CD4-positive, alpha-beta T cell (primary cell): ENCODE results near the gene L1CAM. TPM values are rescaled to one million over a fixed set of nuclear protein-coding genes. Genes with fewer than 3 reads are reported as not detected.

Experiments
- ATAC-seq: fragments of 200-7000 bp; cut with Tn5 transposase; one replicate; pipeline ENCODE4 v1.10.0; 2022; ENCODE audit warnings: mild to moderate bottlenecking; ENCODE audit not compliant: poor library complexity
- CTCF ChIA-PET: fragments of 350-600 bp; sonication (Branson Sonifier 250); formaldehyde crosslinking; loops from one replicate; lab custom pipeline; 2021; ENCODE audit warnings: antibody characterized with exemption, inconsistent platforms; lab: Charles Lee
- POLR2A ChIA-PET: fragments of 350-600 bp; sonication (Branson Sonifier 250); formaldehyde crosslinking; loops from one replicate; lab custom pipeline; 2021; ENCODE audit warnings: antibody characterized with exemption, inconsistent platforms; lab: Charles Lee
- DNase-seq, 14 experiments: peaks; one replicate each; pipeline ENCODE4 v3.0.0-alpha.2; 2013 to 2020; ENCODE audit warnings: mixed read lengths in 2 of 14
- H3K27ac ChIP-seq, 2 donors: one replicate each; pipeline versions ENCODE4 v1.5.1 to v1.7.0; 2013; ENCODE audit warnings: low read length in 2 of 2, low read depth in 1 of 2, mild to moderate bottlenecking in 1 of 2
- H3K27me3 ChIP-seq, 2 experiments: 1 replicate in 1 of 2; 2 replicates in 1 of 2; pipeline versions ENCODE4 v1.6.1 to v1.7.0; 2013; ENCODE audit warnings: low read length in 2 of 2, control low read depth in 1 of 2, mild to moderate bottlenecking in 1 of 2, moderate library complexity in 1 of 2; ENCODE audit not compliant: insufficient read depth in 2 of 2, control insufficient read depth in 1 of 2
- H3K36me3 ChIP-seq: one replicate; pipeline ENCODE4 v1.6.1; 2013; ENCODE audit warnings: low read length, control low read depth; ENCODE audit not compliant: insufficient read depth
- H3K4me1 ChIP-seq: one replicate; pipeline ENCODE4 v1.6.1; 2013; ENCODE audit warnings: low read length, control low read depth; ENCODE audit not compliant: insufficient read depth
- H3K4me3 ChIP-seq: one replicate; pipeline ENCODE4 v1.5.1; 2013; ENCODE audit warnings: mild to moderate bottlenecking, low read length, moderate library complexity
- H3K9me3 ChIP-seq, 2 experiments: 1 replicate in 1 of 2; 2 replicates in 1 of 2; pipeline versions ENCODE4 v1.6.1 to v1.7.0; 2013; ENCODE audit warnings: low read length in 2 of 2, mild to moderate bottlenecking in 2 of 2, control low read depth in 1 of 2, moderate library complexity in 1 of 2; ENCODE audit not compliant: control insufficient read depth in 1 of 2, insufficient read depth in 1 of 2
- H3K27ac Mint-ChIP-seq: one replicate; pipeline ENCODE4 v1.8.0; 2020; ENCODE audit warnings: mixed read lengths
- H3K27me3 Mint-ChIP-seq: one replicate; pipeline ENCODE4 v1.8.0; 2021; ENCODE audit warnings: mixed read lengths
- H3K36me3 Mint-ChIP-seq: one replicate; pipeline ENCODE4 v1.8.0; 2021; ENCODE audit warnings: low read depth, mixed read lengths
- H3K4me1 Mint-ChIP-seq: one replicate; pipeline ENCODE4 v1.8.0; 2021; ENCODE audit warnings: low read depth, mixed read lengths
- H3K4me3 Mint-ChIP-seq: one replicate; pipeline ENCODE4 v1.8.0; 2020; ENCODE audit warnings: mild to moderate bottlenecking, mixed read lengths
- H3K9me3 Mint-ChIP-seq: one replicate; pipeline ENCODE4 v1.8.0; 2020; ENCODE audit warnings: mixed read lengths
- intact Hi-C, 2 experiments: fragments of 100-400 bp; cut with DNase I in 1 of 2; cut with micrococcal nuclease in 1 of 2; formaldehyde crosslinking; loops; one replicate each; pipeline versions ENCODE4 v1.15.1 to v1.9.0; 2023 to 2025; cut with DNase I, micrococcal nuclease
- total RNA-seq, 174 experiments: library from RNA in 2 of 174; stranded (reverse) in 2 of 174; gene quantifications; one replicate each; pipeline ENCODE4 v1.2.3 and lab custom pipeline; 2021 to 2026
- TF ChIP-seq, protein P1 (sequence below): fragments of 200-600 bp; IDR thresholded peaks from one replicate; pipeline ENCODE4 v1.8.0; 2022; ENCODE audit warnings: antibody characterized with exemption, mild to moderate bottlenecking

L1CAM gene
- total RNA-seq, 2 experiments from 2014 or later, result 0.89 to 1.2 TPM

- ChIA-PET POLR2A (interaction anchor here (1.4 to 7.2 kb wide), 6 partner anchors 11 to 129 kb away, joined by 5 to 196 read pairs (median 9); partner anchors contain the start of genes IDH3G, NAA10, RENBP and SSR4), CTCF (interaction anchor here (1.0 to 8.3 kb wide), 9 partner anchors 14 to 159 kb away, joined by 3 to 101 read pairs (median 4); partner anchors contain the start of genes PLXNB3 and RENBP)
- peaks cover 34% of the 10 kb centered on the region for H3K36me3 ChIP-seq
- no peaks in the 10 kb centered on the region for H3K27me3 ChIP-seq
- intact Hi-C loops, result loop anchor here in 1 of 2 experiments (5.0 kb wide), 1 partner anchor 44 kb away; no protein-coding TSS in a partner anchor
- Mint-ChIP-seq H3K9me3 (no peaks in the 10 kb centered on the region), H3K4me3 (peak overlapping the region; percentile 97), H3K4me1 (peaks cover 33% of the 10 kb centered on the region), H3K27me3 (no peaks in the 10 kb centered on the region), H3K36me3 (peaks cover 58% of the 10 kb centered on the region), H3K27ac (peak overlapping the region; percentile 97)
- H3K9me3 ChIP-seq, result no peaks in the 10 kb centered on the region
- H3K4me3 ChIP-seq, result peak overlapping the region; percentile 83
- TF ChIP-seq, protein P1, sequence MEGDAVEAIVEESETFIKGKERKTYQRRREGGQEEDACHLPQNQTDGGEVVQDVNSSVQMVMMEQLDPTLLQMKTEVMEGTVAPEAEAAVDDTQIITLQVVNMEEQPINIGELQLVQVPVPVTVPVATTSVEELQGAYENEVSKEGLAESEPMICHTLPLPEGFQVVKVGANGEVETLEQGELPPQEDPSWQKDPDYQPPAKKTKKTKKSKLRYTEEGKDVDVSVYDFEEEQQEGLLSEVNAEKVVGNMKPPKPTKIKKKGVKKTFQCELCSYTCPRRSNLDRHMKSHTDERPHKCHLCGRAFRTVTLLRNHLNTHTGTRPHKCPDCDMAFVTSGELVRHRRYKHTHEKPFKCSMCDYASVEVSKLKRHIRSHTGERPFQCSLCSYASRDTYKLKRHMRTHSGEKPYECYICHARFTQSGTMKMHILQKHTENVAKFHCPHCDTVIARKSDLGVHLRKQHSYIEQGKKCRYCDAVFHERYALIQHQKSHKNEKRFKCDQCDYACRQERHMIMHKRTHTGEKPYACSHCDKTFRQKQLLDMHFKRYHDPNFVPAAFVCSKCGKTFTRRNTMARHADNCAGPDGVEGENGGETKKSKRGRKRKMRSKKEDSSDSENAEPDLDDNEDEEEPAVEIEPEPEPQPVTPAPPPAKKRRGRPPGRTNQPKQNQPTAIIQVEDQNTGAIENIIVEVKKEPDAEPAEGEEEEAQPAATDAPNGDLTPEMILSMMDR, result no peak
- peak in 2 of 14 experiments; percentile 36 to 40 for DNase-seq
- peak overlapping the region in 1 of 2 donors; percentile 35 for H3K27ac ChIP-seq
- no peak for ATAC-seq
- peaks cover 59% of the 10 kb centered on the region for H3K4me1 ChIP-seq
Measured at GRCh38 chrX:153922932-153923857, 37.2 kb upstream of the L1CAM start.

- Mint-ChIP-seq H3K4me1 (peaks cover 32% of the 10 kb centered on the region), H3K4me3 (peak overlapping the region; percentile 97), H3K9me3 (no peaks in the 10 kb centered on the region), H3K27me3 (no peaks in the 10 kb centered on the region), H3K27ac (peak overlapping the region; percentile 97), H3K36me3 (peaks cover 55% of the 10 kb centered on the region)
- TF ChIP-seq, protein P1, result no peak
- Histone ChIP-seq H3K4me1 (peaks cover 49% of the 10 kb centered on the region), H3K27ac (peak overlapping the region in 1 of 2 donors; percentile 10), H3K9me3 (no peaks in the 10 kb centered on the region), H3K36me3 (peaks cover 43% of the 10 kb centered on the region), H3K27me3 (no peaks in the 10 kb centered on the region), H3K4me3 (peak overlapping the region; percentile 83)
- intact Hi-C loops, result loop anchor here in 1 of 2 experiments (5.0 kb wide), 1 partner anchor 46 kb away; no protein-coding TSS in a partner anchor
- CTCF ChIA-PET, result interaction anchor here (1.3 to 1.4 kb wide), 2 partner anchors 23 to 47 kb away, joined by 4 to 5 read pairs; partner anchors contain the start of gene RENBP
- ATAC-seq (no peak), DNase-seq (peak in 1 of 14 experiments; percentile 19)
- POLR2A ChIA-PET, result interaction anchor here (1.0 to 7.2 kb wide), 6 partner anchors 15 to 128 kb away, joined by 3 to 196 read pairs (median 6); partner anchors contain the start of genes IDH3G, RENBP and SSR4
Measured at GRCh38 chrX:153921511-153922446, 35.8 kb upstream of the L1CAM start.
